ENCODE measurements around the gene LCE1F. TPM values are rescaled to one million over a fixed set of nuclear protein-coding genes. Genes with fewer than 3 reads are reported as not detected.

Gene LCE1F
- total and polyA plus RNA-seq, 2 of the 13 experiments (the other 11 are each of a cell fraction or from before 2014, with no cell fraction given): not detected

DNA sequence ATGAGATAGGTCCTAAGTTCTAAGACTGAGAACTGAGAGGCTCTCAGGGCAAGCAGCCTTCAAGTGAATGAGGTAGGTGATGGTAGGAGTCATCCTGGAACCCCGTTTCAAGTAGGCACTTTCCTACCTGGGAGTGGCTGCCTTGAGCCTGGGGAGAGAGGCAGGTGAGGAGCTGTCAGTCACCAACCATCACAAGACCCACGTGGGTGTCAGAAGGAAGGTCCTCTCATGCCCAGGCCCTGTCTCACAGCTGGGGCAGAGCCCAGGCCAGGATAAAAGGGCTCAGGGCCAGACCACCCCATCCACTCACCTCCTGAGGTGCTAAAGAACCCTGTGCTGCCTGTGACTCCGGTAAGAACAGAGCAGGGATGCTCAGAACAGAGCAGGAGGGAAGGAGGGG lies 21.5 kb downstream of the LCE1F start, which contains the start of gene LCE1D:
Gene LCE1D, plus strand, starts transcription at position 301 of the 400 bp plus-strand sequence. CDS start 1,074 bp downstream, outside the sequence.
- Histone ChIP-seq H3K36me3 (replicated peaks in 1 of 2; ENCODE audit: control insufficient read depth in 1 of 2, insufficient read depth in 2 of 2, low read length in 2 of 2) (no peaks in the 10 kb centered on the region), H4K20me1 (ENCODE audit: insufficient read depth, low read length) (no peaks in the 10 kb centered on the region), H3K9me3 (ENCODE audit: low read length) (no peaks in the 10 kb centered on the region), H3K79me2 (ENCODE audit: insufficient read depth, low read length) (no peaks in the 10 kb centered on the region), H3K4me2 (ENCODE audit: low read depth, low read length) (no peak within 1 kb of the TSS), H2AFZ (ENCODE audit: low read length) (no peak within 1 kb of the TSS), H3K4me3 (replicated peaks in 1 of 3; ENCODE audit: insufficient read depth in 1 of 3, low read depth in 2 of 3, low read length in 3 of 3) (no peak within 1 kb of the TSS), H3K27ac (ENCODE audit: extremely low read length, insufficient read depth, low read length) (no peak within 1 kb of the TSS), H3K9ac (ENCODE audit: insufficient read depth, low read depth, low read length) (no peak within 1 kb of the TSS), H3K4me1 (ENCODE audit: insufficient read depth, low read length) (no peaks in the 10 kb centered on the region), H3K27me3 (ENCODE audit: control insufficient read depth in 1 of 2, insufficient read depth in 2 of 2, low read length in 2 of 2) (no peaks in the 10 kb centered on the region)
- intact Hi-C loops (cut with micrococcal nuclease; ENCODE audit: unreplicated experiment) (no loop called here), in situ Hi-C loops (cut with HindIII; ENCODE audit: extremely low pct_ligation_motif_present, low pct_unique_long_range_greater_than_20kb) (no loop called here)
- POLR2A ChIA-PET: no interaction called here
- no peak for ATAC-seq
- DNase-seq (ENCODE audit: low spot score): no peak
- no TSS peak for BruUV-seq (replicated peaks)
- no peak for FAIRE-seq
- TF ChIP-seq ZNF138 (CRISPR knock-in tag; IDR thresholded peaks at IDR 0.05; ENCODE audit: low read depth): no peak
- no peak for TF ChIP-seq ZNF768 (CRISPR knock-in tag; IDR thresholded peaks at IDR 0.05)
- no peak for TF ChIP-seq ZNF747 (CRISPR knock-in tag; IDR thresholded peaks at IDR 0.05; ENCODE audit: borderline replicate concordance)
- no peak for TF ChIP-seq CBX5 (CRISPR knock-in tag; IDR thresholded peaks at IDR 0.05; ENCODE audit: borderline replicate concordance)
- TF ChIP-seq, protein P1, sequence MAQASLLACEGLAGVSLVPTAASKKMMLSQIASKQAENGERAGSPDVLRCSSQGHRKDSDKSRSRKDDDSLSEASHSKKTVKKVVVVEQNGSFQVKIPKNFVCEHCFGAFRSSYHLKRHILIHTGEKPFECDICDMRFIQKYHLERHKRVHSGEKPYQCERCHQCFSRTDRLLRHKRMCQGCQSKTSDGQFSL (CRISPR knock-in tag; IDR thresholded peaks at IDR 0.05): no peak
- TF ChIP-seq, protein P2, sequence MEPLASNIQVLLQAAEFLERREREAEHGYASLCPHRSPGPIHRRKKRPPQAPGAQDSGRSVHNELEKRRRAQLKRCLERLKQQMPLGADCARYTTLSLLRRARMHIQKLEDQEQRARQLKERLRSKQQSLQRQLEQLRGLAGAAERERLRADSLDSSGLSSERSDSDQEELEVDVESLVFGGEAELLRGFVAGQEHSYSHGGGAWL (CRISPR knock-in tag; IDR thresholded peaks at IDR 0.05): no peak
- no peak for TF ChIP-seq ZNF781 (CRISPR knock-in tag; IDR thresholded peaks at IDR 0.05; ENCODE audit: borderline replicate concordance, not compliant biosample characterization)
- TF ChIP-seq CENPT (CRISPR knock-in tag; IDR thresholded peaks at IDR 0.05; ENCODE audit: low read depth): no peak
- TF ChIP-seq, protein P3, sequence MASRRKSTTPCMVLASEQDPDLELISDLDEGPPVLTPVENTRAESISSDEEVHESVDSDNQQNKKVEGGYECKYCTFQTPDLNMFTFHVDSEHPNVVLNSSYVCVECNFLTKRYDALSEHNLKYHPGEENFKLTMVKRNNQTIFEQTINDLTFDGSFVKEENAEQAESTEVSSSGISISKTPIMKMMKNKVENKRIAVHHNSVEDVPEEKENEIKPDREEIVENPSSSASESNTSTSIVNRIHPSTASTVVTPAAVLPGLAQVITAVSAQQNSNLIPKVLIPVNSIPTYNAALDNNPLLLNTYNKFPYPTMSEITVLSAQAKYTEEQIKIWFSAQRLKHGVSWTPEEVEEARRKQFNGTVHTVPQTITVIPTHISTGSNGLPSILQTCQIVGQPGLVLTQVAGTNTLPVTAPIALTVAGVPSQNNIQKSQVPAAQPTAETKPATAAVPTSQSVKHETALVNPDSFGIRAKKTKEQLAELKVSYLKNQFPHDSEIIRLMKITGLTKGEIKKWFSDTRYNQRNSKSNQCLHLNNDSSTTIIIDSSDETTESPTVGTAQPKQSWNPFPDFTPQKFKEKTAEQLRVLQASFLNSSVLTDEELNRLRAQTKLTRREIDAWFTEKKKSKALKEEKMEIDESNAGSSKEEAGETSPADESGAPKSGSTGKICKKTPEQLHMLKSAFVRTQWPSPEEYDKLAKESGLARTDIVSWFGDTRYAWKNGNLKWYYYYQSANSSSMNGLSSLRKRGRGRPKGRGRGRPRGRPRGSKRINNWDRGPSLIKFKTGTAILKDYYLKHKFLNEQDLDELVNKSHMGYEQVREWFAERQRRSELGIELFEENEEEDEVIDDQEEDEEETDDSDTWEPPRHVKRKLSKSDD (CRISPR knock-in tag; IDR thresholded peaks at IDR 0.05; ENCODE audit: low read depth): no peak
- TF ChIP-seq ZNF775 (CRISPR knock-in tag; IDR thresholded peaks at IDR 0.05; ENCODE audit: borderline replicate concordance): no peak
- no peak for TF ChIP-seq KMT2B (CRISPR knock-in tag; IDR thresholded peaks at IDR 0.05)
- no peak for TF ChIP-seq NFIC (IDR thresholded peaks at IDR 0.05; ENCODE audit: low read length)
- TF ChIP-seq EP300 (IDR thresholded peaks at IDR 0.05; ENCODE audit: low read depth in 2 of 2, low read length in 2 of 2): no peak
- TF ChIP-seq EP300 (CRISPR knock-in tag; IDR thresholded peaks at IDR 0.05; ENCODE audit: borderline replicate concordance): no peak
- 0% methylated on average over 1 of the region's 3 CpGs for WGBS (ENCODE audit: low lambda C conversion rate)
- CTCF ChIA-PET (ENCODE audit: low intra/inter-chr PET ratio, low total read pairs): no interaction called here

All from HepG2 (cell line).